Measurements from ENCODE around the gene SLC35F3. TPM values are rescaled to one million over a fixed set of nuclear protein-coding genes. Genes with fewer than 3 reads are reported as not detected.
A peak's percentile ranks its signal among the peaks of the same experiment; 100 is the strongest.

The SLC35F3 gene
- total RNA-seq, 1 donor from 2014 or later, result 2.6 TPM

GRCh38 chr1:234185438-234185837 lies 281.0 kb downstream of the SLC35F3 start:
- no peak for TF ChIP-seq CTCF (conservative IDR thresholded peaks at IDR 0.05)
- H3K9me3 Mint-ChIP-seq, result peaks cover 15% of the 10 kb centered on the region
- no peak overlapping the region for H3K27ac Mint-ChIP-seq (ENCODE audit: unreplicated experiment)
- no peak overlapping the region for H3K4me3 Mint-ChIP-seq
- H3K27me3 Mint-ChIP-seq (ENCODE audit: low read depth), result peaks cover 3% of the 10 kb centered on the region
- no peaks in the 10 kb centered on the region for H3K36me3 Mint-ChIP-seq (ENCODE audit: low read depth)
- H3K4me1 Mint-ChIP-seq, result no peaks in the 10 kb centered on the region
- no peak for DNase-seq (ENCODE audit: low read depth, low spot score)

- Mint-ChIP-seq H3K27ac (ENCODE audit: unreplicated experiment) (no peak overlapping the region), H3K36me3 (ENCODE audit: low read depth) (peaks cover 2% of the 10 kb centered on the region), H3K4me1 (no peaks in the 10 kb centered on the region), H3K27me3 (ENCODE audit: low read depth) (peaks cover 5% of the 10 kb centered on the region), H3K9me3 (peaks cover 18% of the 10 kb centered on the region), H3K4me3 (no peak overlapping the region)
- DNase-seq (ENCODE audit: low read depth, low spot score), result no peak
- TF ChIP-seq CTCF (conservative IDR thresholded peaks at IDR 0.05), result no peak
These were observed 281.7 kb downstream of the SLC35F3 start for GRCh38 chr1:234186037-234186688.

GRCh38 chr1:234188454-234188792 lies 283.9 kb downstream of the SLC35F3 start:
- Mint-ChIP-seq H3K9me3 (peaks cover 22% of the 10 kb centered on the region), H3K27ac (ENCODE audit: unreplicated experiment) (no peak overlapping the region), H3K36me3 (ENCODE audit: low read depth) (peaks cover 11% of the 10 kb centered on the region), H3K27me3 (ENCODE audit: low read depth) (peaks cover 15% of the 10 kb centered on the region), H3K4me3 (no peak overlapping the region), H3K4me1 (no peaks in the 10 kb centered on the region)
- TF ChIP-seq CTCF (conservative IDR thresholded peaks at IDR 0.05), result peak; percentile 43
- peak; percentile 14 for DNase-seq (ENCODE audit: low read depth, low spot score)

GRCh38 chr1:234197839-234198238 lies 293.4 kb downstream of the SLC35F3 start:
- peaks cover 6% of the 10 kb centered on the region for H3K27me3 Mint-ChIP-seq (ENCODE audit: low read depth)
- H3K4me1 Mint-ChIP-seq, result peaks cover 18% of the 10 kb centered on the region
- H3K9me3 Mint-ChIP-seq, result peaks cover 16% of the 10 kb centered on the region
- DNase-seq (ENCODE audit: low read depth, low spot score), result no peak
- H3K4me3 Mint-ChIP-seq, result no peak overlapping the region
- no peak for TF ChIP-seq CTCF (conservative IDR thresholded peaks at IDR 0.05)
- H3K27ac Mint-ChIP-seq (ENCODE audit: unreplicated experiment), result no peak overlapping the region
- H3K36me3 Mint-ChIP-seq (ENCODE audit: low read depth), result peaks cover 3% of the 10 kb centered on the region

GRCh38 chr1:234199476-234200127 lies 295.1 kb downstream of the SLC35F3 start:
- Mint-ChIP-seq H3K36me3 (ENCODE audit: low read depth) (no peaks in the 10 kb centered on the region), H3K27ac (ENCODE audit: unreplicated experiment) (no peak overlapping the region), H3K27me3 (ENCODE audit: low read depth) (peaks cover 4% of the 10 kb centered on the region), H3K9me3 (peaks cover 7% of the 10 kb centered on the region), H3K4me1 (peaks cover 18% of the 10 kb centered on the region), H3K4me3 (no peak overlapping the region)
- no peak for DNase-seq (ENCODE audit: low read depth, low spot score)
- no peak for TF ChIP-seq CTCF (conservative IDR thresholded peaks at IDR 0.05)

All from neural crest cell (in vitro differentiated cells).